Measurements from ENCODE around the gene ATOH8. TPM values are rescaled to one million over a fixed set of nuclear protein-coding genes. Genes with fewer than 3 reads are reported as not detected.

ATOH8 gene
- total RNA-seq, 2 donors from 2014 or later, result 78.4 to 207 TPM

- Histone ChIP-seq H3K4me3 (no peak overlapping the region), H3K9me3 (no peaks in the 10 kb centered on the region), H3K27me3 (replicated peaks; ENCODE audit: insufficient read depth) (no peaks in the 10 kb centered on the region), H3K36me3 (peaks cover 4% of the 10 kb centered on the region), H3K4me1 (ENCODE audit: control insufficient read depth in 1 of 2, low read depth in 2 of 2) (peaks cover 50 to 68% of the 10 kb centered on the region in 2 donors), H3K27ac (peak overlapping the region; percentile 93 to 96)
- ATAC-seq (ENCODE audit: insufficient number of reproducible peaks, low FRiP score, low read depth) (no peak), DNase-seq (ENCODE audit: low spot score) (no peak)
- TF ChIP-seq CTCF (IDR thresholded peaks at IDR 0.05), result no peak
Measured at GRCh38 chr2:85796341-85797262, 42.8 kb downstream of the ATOH8 start.

- Histone ChIP-seq H3K9me3 (no peaks in the 10 kb centered on the region), H3K4me3 (no peak overlapping the region), H3K27ac (peak overlapping the region; percentile 93 to 96), H3K4me1 (ENCODE audit: control insufficient read depth in 1 of 2, low read depth in 2 of 2) (peaks cover 44 to 61% of the 10 kb centered on the region in 2 donors), H3K27me3 (replicated peaks; ENCODE audit: insufficient read depth) (no peaks in the 10 kb centered on the region), H3K36me3 (peaks cover 4% of the 10 kb centered on the region)
- no peak for ATAC-seq (ENCODE audit: insufficient number of reproducible peaks, low FRiP score, low read depth)
- no peak for DNase-seq (ENCODE audit: low spot score)
- TF ChIP-seq CTCF (IDR thresholded peaks at IDR 0.05), result no peak
Measured at GRCh38 chr2:85797263-85797660, 43.5 kb downstream of the ATOH8 start.

- H3K27me3 ChIP-seq (replicated peaks; ENCODE audit: insufficient read depth), result no peaks in the 10 kb centered on the region
- H3K4me3 ChIP-seq, result no peak overlapping the region
- peak; percentile 18 for TF ChIP-seq CTCF (IDR thresholded peaks at IDR 0.05)
- DNase-seq (ENCODE audit: low spot score) (no peak), ATAC-seq (ENCODE audit: insufficient number of reproducible peaks, low FRiP score, low read depth) (no peak)
- peaks cover 4% of the 10 kb centered on the region for H3K36me3 ChIP-seq
- H3K9me3 ChIP-seq, result no peaks in the 10 kb centered on the region
- H3K27ac ChIP-seq, result peak overlapping the region in 1 of 2 donors; percentile 96
- peaks cover 39 to 56% of the 10 kb centered on the region in 2 donors for H3K4me1 ChIP-seq (ENCODE audit: control insufficient read depth in 1 of 2, low read depth in 2 of 2)
Measured at GRCh38 chr2:85797921-85798320, 44.1 kb downstream of the ATOH8 start.

GRCh38 chr2:85799215-85799956 is 45.6 kb downstream of the ATOH8 start:
- Histone ChIP-seq H3K27ac (no peak overlapping the region), H3K4me3 (no peak overlapping the region), H3K36me3 (peaks cover 4% of the 10 kb centered on the region), H3K9me3 (no peaks in the 10 kb centered on the region), H3K4me1 (ENCODE audit: control insufficient read depth in 1 of 2, low read depth in 2 of 2) (peaks cover 24 to 41% of the 10 kb centered on the region in 2 donors), H3K27me3 (replicated peaks; ENCODE audit: insufficient read depth) (no peaks in the 10 kb centered on the region)
- DNase-seq (ENCODE audit: low spot score), result no peak
- TF ChIP-seq CTCF (IDR thresholded peaks at IDR 0.05), result no peak
- ATAC-seq (ENCODE audit: insufficient number of reproducible peaks, low FRiP score, low read depth), result no peak

GRCh38 chr2:85800586-85800985 is 46.8 kb downstream of the ATOH8 start:
- TF ChIP-seq CTCF (IDR thresholded peaks at IDR 0.05), result no peak
- Histone ChIP-seq H3K9me3 (no peaks in the 10 kb centered on the region), H3K27me3 (replicated peaks; ENCODE audit: insufficient read depth) (no peaks in the 10 kb centered on the region), H3K36me3 (peaks cover 4% of the 10 kb centered on the region), H3K4me3 (no peak overlapping the region), H3K27ac (no peak overlapping the region), H3K4me1 (ENCODE audit: control insufficient read depth in 1 of 2, low read depth in 2 of 2) (peaks cover 14 to 29% of the 10 kb centered on the region in 2 donors)
- ATAC-seq (ENCODE audit: insufficient number of reproducible peaks, low FRiP score, low read depth) (no peak), DNase-seq (ENCODE audit: low spot score) (no peak)
